GM12892 (cell line): Measurements from ENCODE around the gene SPRR2G.
"Not testable (repeated sequence)": the region's sequence is repeated elsewhere in the genome, so short reads cannot be mapped to it uniquely, and the experiment has no call there.

Experiments used
- POLR2A ChIP-seq: IDR thresholded peaks from 2 replicates; pipeline ENCODE4 v1.6.1; 2011; ENCODE audit warnings: low read depth, low read length, control low read depth
- POLR2AphosphoS5 ChIP-seq: IDR thresholded peaks from 2 replicates; pipeline ENCODE4 v1.6.1; 2011; ENCODE audit warnings: low read depth, low read length, control low read depth
- TAF1 ChIP-seq: IDR thresholded peaks from 2 replicates; pipeline ENCODE4 v1.6.1; 2011; ENCODE audit warnings: low read depth, mild to moderate bottlenecking, control low read depth, low read length, borderline replicate concordance

DNA sequence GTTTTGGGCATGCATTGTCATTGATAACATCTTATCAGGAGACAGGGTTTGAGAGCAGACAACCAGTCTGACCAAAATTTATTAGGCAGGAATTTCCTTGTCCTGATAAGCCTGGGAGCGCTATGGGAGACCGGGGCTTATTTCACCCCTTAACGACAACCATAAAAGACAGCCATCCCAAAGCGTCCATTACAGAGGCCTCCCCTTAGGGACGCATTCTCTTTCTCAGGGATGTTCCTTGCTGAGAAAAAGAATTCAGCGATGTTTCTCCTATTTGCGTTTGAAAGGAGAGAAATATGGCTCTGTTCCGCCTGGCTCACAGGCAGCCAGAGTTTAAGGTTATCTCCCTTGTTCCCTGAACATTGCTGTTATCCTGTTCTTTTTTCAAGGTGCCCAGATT, 26.9 kb downstream of the SPRR2G start:
- TF ChIP-seq POLR2AphosphoS5, POLR2A, TAF1: not testable (repeated sequence)
